Naive thymus-derived CD4-positive, alpha-beta T cell (primary cell): ENCODE measurements around the gene CDS2. TPM values are rescaled to one million over a fixed set of nuclear protein-coding genes. Genes with fewer than 3 reads are reported as not detected.

Source experiments
- ATAC-seq: fragments of 150-1000 bp; cut with Tn5 transposase; 2 replicates; pipeline ENCODE4 v1.10.0; 2021; ENCODE audit warnings: mild to moderate bottlenecking, moderate library complexity
- CTCF ChIA-PET: fragments of 350-600 bp; sonication (Branson Sonifier 250); formaldehyde crosslinking; loops from one replicate; lab custom pipeline; 2021; ENCODE audit warnings: antibody characterized with exemption; lab: Charles Lee
- POLR2A ChIA-PET: fragments of 350-600 bp; sonication (Branson Sonifier 250); formaldehyde crosslinking; loops from one replicate; lab custom pipeline; 2021; ENCODE audit warnings: antibody characterized with exemption, inconsistent platforms; lab: Charles Lee
- DNase-seq, 9 donors: peaks; one replicate each; pipeline versions ENCODE4 v3.0.0 to v3.0.0-alpha.2; 2020 to 2022; ENCODE audit warnings: mixed read lengths in 1 of 9
- H3K27ac ChIP-seq: one replicate; pipeline ENCODE4 v1.7.0; 2013; ENCODE audit warnings: mild to moderate bottlenecking, low read depth, low read length, moderate library complexity
- H3K27me3 ChIP-seq, 2 donors: one replicate each; pipeline ENCODE4 v1.7.0; 2013; ENCODE audit warnings: low read length in 2 of 2, mild to moderate bottlenecking in 2 of 2, moderate library complexity in 2 of 2; ENCODE audit not compliant: control insufficient read depth in 2 of 2, insufficient read depth in 2 of 2
- H3K36me3 ChIP-seq, 3 experiments: 1 replicate in 2 of 3; 2 replicates in 1 of 3; pipeline ENCODE4 v1.7.0; 2013; ENCODE audit warnings: low read length in 3 of 3, mild to moderate bottlenecking in 3 of 3, moderate library complexity in 1 of 3; ENCODE audit not compliant: insufficient read depth in 3 of 3, control insufficient read depth in 2 of 3
- H3K4me1 ChIP-seq, 2 donors: one replicate each; pipeline ENCODE4 v1.7.0; 2013; ENCODE audit warnings: low read length in 2 of 2, mild to moderate bottlenecking in 2 of 2, moderate library complexity in 1 of 2; ENCODE audit not compliant: control insufficient read depth in 2 of 2, insufficient read depth in 2 of 2
- H3K4me3 ChIP-seq: 2 replicates; pipeline ENCODE4 v1.7.0; 2013; ENCODE audit warnings: mild to moderate bottlenecking, low read length
- H3K9me3 ChIP-seq, 3 experiments: 1 replicate in 2 of 3; 2 replicates in 1 of 3; pipeline ENCODE4 v1.7.0; 2013; ENCODE audit warnings: low read length in 3 of 3; ENCODE audit not compliant: control insufficient read depth in 2 of 3
- H3K27ac Mint-ChIP-seq, 9 donors: one replicate each; pipeline ENCODE4 v1.8.0; 2020 to 2022; ENCODE audit warnings: mixed read lengths in 9 of 9, mild to moderate bottlenecking in 8 of 9, moderate library complexity in 5 of 9, inconsistent platforms in 2 of 9
- H3K27me3 Mint-ChIP-seq, 5 donors: one replicate each; pipeline ENCODE4 v1.8.0; 2021 to 2022; ENCODE audit warnings: mixed read lengths in 5 of 5, mild to moderate bottlenecking in 1 of 5
- H3K36me3 Mint-ChIP-seq, 5 donors: one replicate each; pipeline ENCODE4 v1.8.0; 2020 to 2022; ENCODE audit warnings: mixed read lengths in 5 of 5, mild to moderate bottlenecking in 3 of 5, inconsistent platforms in 1 of 5
- H3K4me1 Mint-ChIP-seq, 7 donors: one replicate each; pipeline ENCODE4 v1.8.0; 2020 to 2022; ENCODE audit warnings: mixed read lengths in 7 of 7, mild to moderate bottlenecking in 3 of 7, inconsistent platforms in 1 of 7
- H3K4me3 Mint-ChIP-seq, 10 donors: one replicate each; pipeline ENCODE4 v1.8.0; 2020 to 2022; ENCODE audit warnings: mild to moderate bottlenecking in 10 of 10, mixed read lengths in 10 of 10, moderate library complexity in 6 of 10, inconsistent platforms in 2 of 10
- H3K9me3 Mint-ChIP-seq, 11 donors: one replicate each; pipeline ENCODE4 v1.8.0; 2020 to 2022; ENCODE audit warnings: mixed read lengths in 11 of 11, mild to moderate bottlenecking in 4 of 11, inconsistent platforms in 1 of 11, moderate library complexity in 1 of 11
- intact Hi-C, 2 donors: fragments of 100-400 bp; cut with micrococcal nuclease; formaldehyde crosslinking; loops; one replicate each; pipeline ENCODE4 v1.15.1; 2023
- polyA plus RNA-seq, 2 donors: library from polyadenylated mRNA; unstranded; fragments of 300-500 nt; fragmentation: Illumina TruSeq; gene quantifications; one replicate each; pipeline ENCODE4 v1.2.3, GENCODE V29; 2021
- total RNA-seq, 6 experiments: library from RNA in 5 of 6; stranded (reverse) in 5 of 6; gene quantifications; 1 replicate in 5 of 6; 2 replicates in 1 of 6; pipeline ENCODE4 v1.2.3 and lab custom pipeline; 2021 to 2026

CDS2 gene
- total and polyA plus RNA-seq, 7 experiments from 2014 or later: 34.9 to 58.3 (median 52.4) TPM

DNA sequence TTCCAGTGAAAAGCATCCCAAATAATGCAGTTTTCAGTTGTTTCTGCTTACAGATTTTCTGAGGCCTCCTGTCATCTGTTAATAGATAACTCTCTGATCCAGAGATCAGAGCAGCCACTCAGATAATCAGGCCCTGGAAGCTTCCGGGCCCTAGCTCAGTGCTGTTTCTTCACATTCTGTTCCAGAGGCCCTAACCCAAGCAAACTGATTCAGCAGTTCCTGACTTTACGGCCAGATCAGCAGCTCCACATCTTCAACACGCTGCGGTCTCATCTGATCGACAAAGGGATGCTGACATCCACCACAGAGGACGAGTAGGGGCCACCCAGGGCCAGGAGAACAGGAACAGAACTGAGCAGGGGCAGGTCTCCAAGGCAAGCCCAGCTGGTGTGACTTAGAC, 63.1 kb downstream of the CDS2 start:
- Histone ChIP-seq H3K9me3 (no peaks in the 10 kb centered on the region), H3K27me3 (no peaks in the 10 kb centered on the region), H3K27ac (no peak overlapping the region), H3K36me3 (peaks cover 0 to 63% (median 18%) of the 10 kb centered on the region in 3 experiments), H3K4me1 (no peaks in the 10 kb centered on the region), H3K4me3 (no peak overlapping the region)
- Mint-ChIP-seq H3K4me3 (no peak overlapping the region), H3K9me3 (no peaks in the 10 kb centered on the region), H3K27ac (peak overlapping the region in 2 of 9 donors; percentile 20 to 57), H3K36me3 (peaks cover 0 to 39% (median 8%) of the 10 kb centered on the region in 5 donors), H3K4me1 (peaks cover 0 to 18% (median 0%) of the 10 kb centered on the region in 7 donors), H3K27me3 (no peaks in the 10 kb centered on the region)
- ATAC-seq (no peak), DNase-seq (no peak)
- ChIA-PET CTCF (interaction anchor here (1.1 to 5.7 kb wide), 3 partner anchors 24 to 75 kb away, joined by 3 to 60 read pairs (median 3); partner anchors contain the start of gene CDS2), POLR2A (interaction anchor here (1.3 kb wide), 1 partner anchor 64 kb away, joined by 3 read pairs; no protein-coding TSS in a partner anchor)
- intact Hi-C loops: loop anchor here in 1 of 2 donors (5.0 kb wide), 1 partner anchor 233 kb away; no protein-coding TSS in a partner anchor

- H3K27ac Mint-ChIP-seq: peak overlapping the region in 2 of 9 donors; percentile 38 to 57
These were observed 63.6 kb downstream of the CDS2 start for GRCh38 chr20:5190444-5190843.

GRCh38 chr20:5191829-5192569, 65.2 kb downstream of the CDS2 start:
- H3K27me3 Mint-ChIP-seq: no peaks in the 10 kb centered on the region
- H3K36me3 Mint-ChIP-seq: peaks cover 0 to 32% (median 8%) of the 10 kb centered on the region in 5 donors
- peak overlapping the region; percentile 40 for H3K27ac ChIP-seq
- no peaks in the 10 kb centered on the region for H3K9me3 Mint-ChIP-seq
- peaks cover 0 to 51% (median 6%) of the 10 kb centered on the region in 3 experiments for H3K36me3 ChIP-seq
- H3K27me3 ChIP-seq: no peaks in the 10 kb centered on the region
- no peak overlapping the region for H3K4me3 Mint-ChIP-seq
- no peak overlapping the region for H3K4me3 ChIP-seq
- ChIA-PET POLR2A (interaction anchor here (0.7 to 3.2 kb wide), 4 partner anchors 65 to 333 kb away, joined by 4 to 15 read pairs (median 5); partner anchors contain the start of genes CDS2 and PCNA), CTCF (interaction anchor here (0.6 to 5.7 kb wide), 11 partner anchors 10 to 236 kb away, joined by 3 to 60 read pairs (median 4); partner anchors contain the start of genes CDS2 and PCNA)
- H3K9me3 ChIP-seq: no peaks in the 10 kb centered on the region
- DNase-seq (peak in 7 of 9 donors; percentile 36 to 66 (median 54)), ATAC-seq (peak; percentile 89)
- H3K4me1 Mint-ChIP-seq: peaks cover 0 to 18% (median 0%) of the 10 kb centered on the region in 7 donors
- intact Hi-C loops: loop anchor here (1.0 to 5.0 kb wide), 4 partner anchors 66 to 235 kb away; no protein-coding TSS in a partner anchor
- H3K4me1 ChIP-seq: no peaks in the 10 kb centered on the region
- H3K27ac Mint-ChIP-seq: peak overlapping the region in 8 of 9 donors; percentile 2 to 93 (median 80)

More at GRCh38 chr20:5190444-5190843, 63.6 kb downstream of the CDS2 start:
- H3K9me3 ChIP-seq: no peaks in the 10 kb centered on the region
- Mint-ChIP-seq H3K36me3 (peaks cover 0 to 41% (median 8%) of the 10 kb centered on the region in 5 donors), H3K4me3 (no peak overlapping the region), H3K27me3 (no peaks in the 10 kb centered on the region), H3K9me3 (no peaks in the 10 kb centered on the region), H3K4me1 (peaks cover 0 to 18% (median 0%) of the 10 kb centered on the region in 7 donors)
- H3K4me3 ChIP-seq: no peak overlapping the region
- peaks cover 0 to 62% (median 18%) of the 10 kb centered on the region in 3 experiments for H3K36me3 ChIP-seq
- intact Hi-C loops: loop anchor here in 1 of 2 donors (5.0 kb wide), 1 partner anchor 233 kb away; no protein-coding TSS in a partner anchor
- no peaks in the 10 kb centered on the region for H3K4me1 ChIP-seq
- ATAC-seq (no peak), DNase-seq (no peak)
- no peak overlapping the region for H3K27ac ChIP-seq
- CTCF ChIA-PET: interaction anchor here (1.1 to 5.7 kb wide), 3 partner anchors 25 to 76 kb away, joined by 3 to 60 read pairs (median 3); partner anchors contain the start of gene CDS2
- POLR2A ChIA-PET: interaction anchor here (1.3 kb wide), 1 partner anchor 64 kb away, joined by 3 read pairs; no protein-coding TSS in a partner anchor
- H3K27me3 ChIP-seq: no peaks in the 10 kb centered on the region

GRCh38 chr20:5192570-5193431, 66.0 kb downstream of the CDS2 start:
- Histone ChIP-seq H3K4me3 (no peak overlapping the region), H3K36me3 (peaks cover 0 to 55% (median 6%) of the 10 kb centered on the region in 3 experiments), H3K4me1 (no peaks in the 10 kb centered on the region), H3K27me3 (no peaks in the 10 kb centered on the region), H3K27ac (no peak overlapping the region), H3K9me3 (no peaks in the 10 kb centered on the region)
- Mint-ChIP-seq H3K4me1 (peaks cover 0 to 18% (median 0%) of the 10 kb centered on the region in 7 donors), H3K27me3 (no peaks in the 10 kb centered on the region), H3K36me3 (peaks cover under 1 to 32% (median 8%) of the 10 kb centered on the region in 5 donors), H3K9me3 (no peaks in the 10 kb centered on the region), H3K27ac (peak overlapping the region in 7 of 9 donors; percentile 55 to 93 (median 82)), H3K4me3 (no peak overlapping the region)
- no peak for ATAC-seq
- CTCF ChIA-PET: interaction anchor here (0.5 to 5.7 kb wide), 15 partner anchors 9 to 237 kb away, joined by 3 to 60 read pairs (median 4); partner anchors contain the start of genes CDS2 and PCNA
- intact Hi-C loops: loop anchor here (1.0 to 5.0 kb wide), 4 partner anchors 66 to 236 kb away; no protein-coding TSS in a partner anchor
- POLR2A ChIA-PET: interaction anchor here (0.7 to 3.2 kb wide), 4 partner anchors 66 to 332 kb away, joined by 4 to 15 read pairs (median 5); partner anchors contain the start of genes CDS2 and PCNA
- DNase-seq: no peak

DNA sequence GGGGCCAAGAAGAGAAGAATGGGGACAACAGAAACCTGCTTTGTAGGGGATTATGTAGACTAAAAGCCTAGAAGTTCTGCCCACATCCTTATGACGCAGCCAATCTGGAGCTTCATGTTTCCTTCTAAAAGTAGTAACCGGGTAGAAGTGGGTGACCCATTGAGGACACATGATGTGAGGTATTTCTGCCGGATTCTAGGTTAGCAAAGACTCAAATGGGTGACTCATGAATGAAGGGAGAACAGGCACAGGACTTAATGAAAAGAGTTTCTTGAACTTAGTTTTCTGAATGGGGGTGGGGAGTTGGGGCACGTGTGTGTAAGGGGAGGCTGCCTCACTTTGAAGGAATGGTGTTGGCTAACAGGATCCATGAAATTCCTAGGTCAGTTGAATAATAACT, 68.8 kb downstream of the CDS2 start:
- no peak overlapping the region for H3K4me3 ChIP-seq
- DNase-seq: no peak
- intact Hi-C loops: no loop called here
- no peak overlapping the region for H3K27ac Mint-ChIP-seq
- ATAC-seq: no peak
- no peak overlapping the region for H3K27ac ChIP-seq
- peaks cover 0 to 49% (median 0%) of the 10 kb centered on the region in 3 experiments for H3K36me3 ChIP-seq
- H3K27me3 ChIP-seq: no peaks in the 10 kb centered on the region
- no peaks in the 10 kb centered on the region for H3K4me1 ChIP-seq
- H3K9me3 Mint-ChIP-seq: no peaks in the 10 kb centered on the region
- H3K9me3 ChIP-seq: no peaks in the 10 kb centered on the region
- H3K27me3 Mint-ChIP-seq: no peaks in the 10 kb centered on the region
- ChIA-PET CTCF (no interaction called here), POLR2A (interaction anchor here (0.9 to 1.7 kb wide), 2 partner anchors 69 to 94 kb away, joined by 3 to 5 read pairs; partner anchors contain the start of gene CDS2)
- no peak overlapping the region for H3K4me3 Mint-ChIP-seq
- peaks cover 0 to 35% (median 13%) of the 10 kb centered on the region in 5 donors for H3K36me3 Mint-ChIP-seq
- peaks cover 0 to 18% (median 0%) of the 10 kb centered on the region in 7 donors for H3K4me1 Mint-ChIP-seq
